ENCODE results near the gene RAPH1.

GRCh38 chr2:203582468-203582867 is 47.4 kb upstream of the RAPH1 start:
- TF ChIP-seq, protein P1, sequence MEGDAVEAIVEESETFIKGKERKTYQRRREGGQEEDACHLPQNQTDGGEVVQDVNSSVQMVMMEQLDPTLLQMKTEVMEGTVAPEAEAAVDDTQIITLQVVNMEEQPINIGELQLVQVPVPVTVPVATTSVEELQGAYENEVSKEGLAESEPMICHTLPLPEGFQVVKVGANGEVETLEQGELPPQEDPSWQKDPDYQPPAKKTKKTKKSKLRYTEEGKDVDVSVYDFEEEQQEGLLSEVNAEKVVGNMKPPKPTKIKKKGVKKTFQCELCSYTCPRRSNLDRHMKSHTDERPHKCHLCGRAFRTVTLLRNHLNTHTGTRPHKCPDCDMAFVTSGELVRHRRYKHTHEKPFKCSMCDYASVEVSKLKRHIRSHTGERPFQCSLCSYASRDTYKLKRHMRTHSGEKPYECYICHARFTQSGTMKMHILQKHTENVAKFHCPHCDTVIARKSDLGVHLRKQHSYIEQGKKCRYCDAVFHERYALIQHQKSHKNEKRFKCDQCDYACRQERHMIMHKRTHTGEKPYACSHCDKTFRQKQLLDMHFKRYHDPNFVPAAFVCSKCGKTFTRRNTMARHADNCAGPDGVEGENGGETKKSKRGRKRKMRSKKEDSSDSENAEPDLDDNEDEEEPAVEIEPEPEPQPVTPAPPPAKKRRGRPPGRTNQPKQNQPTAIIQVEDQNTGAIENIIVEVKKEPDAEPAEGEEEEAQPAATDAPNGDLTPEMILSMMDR (conservative IDR thresholded peaks at IDR 0.05), result no peak
- no peak for TF ChIP-seq EZH2 (IDR thresholded peaks at IDR 0.05; ENCODE audit: low read depth)
